WI38 (cell line): Measurements from ENCODE around the gene CHMP2A.
"Not testable (repeated sequence)": the region's sequence is repeated elsewhere in the genome, so short reads cannot be mapped to it uniquely, and the experiment has no call there.

Source experiments
- H3K4me3 ChIP-seq: 2 replicates; pipeline ENCODE4 v1.5.1; 2011; ENCODE audit warnings: low read depth, mild to moderate bottlenecking, control low read depth, low read length
- CTCF ChIP-seq: IDR thresholded peaks from 2 replicates; pipeline ENCODE4 v1.5.1; 2012; ENCODE audit warnings: low read depth, mild to moderate bottlenecking, control low read depth, low read length

Gene CHMP2A

GRCh38 chr19:58579473-58580142 lies 24.7 kb upstream of the CHMP2A start:
- H3K4me3 ChIP-seq = no peak overlapping the region
- TF ChIP-seq CTCF = no peak

GRCh38 chr19:58578012-58578925 lies 23.4 kb upstream of the CHMP2A start:
- TF ChIP-seq CTCF = no peak

GRCh38 chr19:58577581-58577980 lies 22.7 kb upstream of the CHMP2A start:
- not testable (repeated sequence) for H3K4me3 ChIP-seq

More at GRCh38 chr19:58578012-58578925, 23.4 kb upstream of the CHMP2A start:
- no peak overlapping the region for H3K4me3 ChIP-seq

GRCh38 chr19:58575183-58576041 lies 20.5 kb upstream of the CHMP2A start:
- TF ChIP-seq CTCF = no peak
- peak overlapping the region; percentile 77 for H3K4me3 ChIP-seq

- TF ChIP-seq CTCF = no peak
- H3K4me3 ChIP-seq = peak overlapping the region; percentile 74
Observed at GRCh38 chr19:58573658-58574164, 18.8 kb upstream of the CHMP2A start.

GRCh38 chr19:58572818-58573657 lies 18.1 kb upstream of the CHMP2A start, which contains the start of gene MZF1:
Gene MZF1, minus strand, starts transcription at chr19:58573335. Its CDS starts 1,946 bp downstream, at chr19:58571389.
- peak within 1 kb of the TSS; percentile 74 for H3K4me3 ChIP-seq
- no peak for TF ChIP-seq CTCF
